Thoracic aorta (tissue), 2 donors: ENCODE measurements around the gene GPR143. TPM values are rescaled to one million over a fixed set of nuclear protein-coding genes. Genes with fewer than 3 reads are reported as not detected.

Source experiments
- ATAC-seq: fragments of 150-250 bp; one replicate; pipeline ENCODE4 v1.8.0; 2017; ENCODE audit warnings: low read depth; ENCODE audit not compliant: insufficient number of reproducible peaks, low FRiP score
- DNase-seq: peaks from one replicate; pipeline ENCODE4 v3.0.0-alpha.2; 2020; ENCODE audit warnings: low spot score
- H3K27ac ChIP-seq, 2 donors: fragments of 200-600 bp; sonication (generic); 1 replicate in 1 of 2; 2 replicates in 1 of 2; pipeline ENCODE4 v1.5.1; 2016; ENCODE audit warnings: mild to moderate bottlenecking in 2 of 2, moderate library complexity in 2 of 2
- H3K27me3 ChIP-seq: fragments of 200-600 bp; sonication (generic); replicated peaks from 2 replicates; pipeline ENCODE4 v1.6.0; 2016; ENCODE audit warnings: mild to moderate bottlenecking; ENCODE audit not compliant: insufficient read depth
- H3K36me3 ChIP-seq: fragments of 200-600 bp; sonication (generic); one replicate; pipeline ENCODE4 v1.5.1; 2016
- H3K4me1 ChIP-seq, 2 donors: fragments of 200-600 bp; sonication (generic); 1 replicate in 1 of 2; 2 replicates in 1 of 2; pipeline versions ENCODE4 v1.5.1 to v1.6.0; 2016; ENCODE audit warnings: low read depth in 2 of 2, mild to moderate bottlenecking in 1 of 2; ENCODE audit not compliant: control insufficient read depth in 1 of 2
- H3K4me3 ChIP-seq: fragments of 200-600 bp; sonication (generic); 2 replicates; pipeline ENCODE4 v1.5.1; 2016; ENCODE audit warnings: mild to moderate bottlenecking
- H3K9me3 ChIP-seq: fragments of 200-600 bp; sonication (generic); 2 replicates; pipeline ENCODE4 v1.5.1; 2016
- CTCF ChIP-seq: fragments of 200-600 bp; sonication (generic); IDR thresholded peaks from one replicate; pipeline ENCODE4 v1.5.1; 2019; ENCODE audit warnings: antibody characterized with exemption
- total RNA-seq, 2 donors: library from RNA; depleted of rRNA; stranded (reverse); fragments of >200 nt; gene quantifications; one replicate each; pipeline versions ENCODE4 v1.1.0 to v1.2.3, GENCODE V29; 2016

GPR143 gene
- total RNA-seq, 2 donors from 2014 or later = 2.6 TPM; not detected in 1

- Histone ChIP-seq H3K27ac (peak overlapping the region in 1 of 2 donors; percentile 26), H3K36me3 (peaks cover 3% of the 10 kb centered on the region), H3K27me3 (no peaks in the 10 kb centered on the region), H3K9me3 (no peaks in the 10 kb centered on the region), H3K4me1 (no peaks in the 10 kb centered on the region), H3K4me3 (no peak overlapping the region)
- DNase-seq = no peak
- TF ChIP-seq CTCF = no peak
- ATAC-seq = no peak
Measured at GRCh38 chrX:9676306-9676705, 89.3 kb downstream of the GPR143 start.

Other genes with a start within 250 kb of the GPR143 start
- gene SHROOM2, start 20.6 kb upstream of the GPR143 start, total RNA-seq = 1 to 10 TPM; 2.0 TPM
- gene CLDN34, start 201.5 kb upstream of the GPR143 start, total RNA-seq = not detected